ENCODE measurements around the gene PPY.
"Not testable (repeated sequence)": the region's sequence is repeated elsewhere in the genome, so short reads cannot be mapped to it uniquely, and the experiment has no call there.

DNA sequence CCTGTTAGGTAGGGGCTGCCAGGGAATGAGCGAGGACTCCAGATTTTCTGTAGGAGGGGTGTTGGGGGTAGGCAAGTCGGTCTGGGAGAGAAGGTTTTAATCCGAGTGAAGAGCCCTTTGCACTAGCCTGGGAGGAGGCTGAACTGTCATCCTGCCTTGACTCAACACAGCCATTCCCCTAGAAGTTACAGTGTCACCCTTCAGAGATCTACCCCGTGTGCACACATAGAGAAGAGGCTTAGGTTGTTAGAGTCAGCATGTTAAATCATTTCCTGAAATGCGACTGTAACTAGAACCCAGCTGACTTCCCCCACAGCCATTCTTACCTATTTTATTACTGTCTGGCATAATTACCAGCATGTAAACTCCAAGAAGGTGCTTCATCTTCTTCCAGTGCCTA is 14.3 kb downstream of the PPY start:
- TF ChIP-seq CTCF (conservative IDR thresholded peaks at IDR 0.05; ENCODE audit: low read length); EZH2phosphoT487 (IDR thresholded peaks at IDR 0.05; ENCODE audit: borderline replicate concordance): not testable (repeated sequence)
